GM12878 (cell line): ENCODE measurements around the gene TTC39B. TPM values are rescaled to one million over a fixed set of nuclear protein-coding genes. Genes with fewer than 3 reads are reported as not detected.

Experiments used
- ATAC-seq: fragments of 200-7000 bp; cut with Tn5 transposase; 3 replicates; pipeline ENCODE4 v1.9.1; 2020; ENCODE audit warnings: mild to moderate bottlenecking, moderate library complexity
- BruUV-seq: library from RNA; stranded (reverse); fragments of 400-500 nt; replicated peaks from 2 replicates; lab custom pipeline; 2021; lab: Mats Ljungman, UMichigan
- CTCF ChIA-PET: fragments of 300-600 bp; sonication (Branson Sonifier 250); formaldehyde crosslinking; extraction: SDS; loops from one replicate; lab custom pipeline; 2021; ENCODE audit warnings: inconsistent platforms; lab: Yijun Ruan, JAX
- POLR2A ChIA-PET: fragments of 350-600 bp; formaldehyde crosslinking; extraction: SDS; loops from one replicate; lab custom pipeline; 2021; ENCODE audit warnings: inconsistent platforms; lab: Charles Lee
- RAD21 ChIA-PET: fragments of 300-600 bp; sonication (Branson Sonifier 250); formaldehyde crosslinking; loops from one replicate; lab custom pipeline; 2023; ENCODE audit warnings: antibody characterized with exemption; ENCODE audit not compliant: unreplicated experiment; lab: Charles Lee
- SMC1A ChIA-PET: fragments of 300-600 bp; sonication (Branson Sonifier 250); formaldehyde crosslinking; loops from one replicate; lab custom pipeline; 2023; ENCODE audit not compliant: unreplicated experiment, uncharacterized antibody; lab: Charles Lee
- DNase-seq: peaks from one replicate; pipeline ENCODE4 v3.0.0-alpha.2; 2011; ENCODE audit warnings: low read depth, low spot score
- FAIRE-seq: peaks from 3 replicates; lab custom pipeline; 2011; peaks lifted over from hg19 to GRCh38; lab: Jason Lieb, UNC
- H2AFZ ChIP-seq: 2 replicates; pipeline ENCODE4 v1.6.0; 2011; ENCODE audit warnings: low read depth, low read length, control low read depth; ENCODE audit not compliant: control insufficient read depth
- H3K27ac ChIP-seq: 2 replicates; pipeline ENCODE4 v1.5.1; 2011; ENCODE audit warnings: control low read depth; ENCODE audit not compliant: control insufficient read depth, insufficient read depth
- H3K27me3 ChIP-seq, 2 experiments: replicated peaks in 1 of 2; 2 replicates each; pipeline versions ENCODE4 v1.6.0 to v1.6.1; 2011; ENCODE audit warnings: low read length in 1 of 2; ENCODE audit not compliant: control insufficient read depth in 2 of 2, insufficient read depth in 2 of 2
- H3K36me3 ChIP-seq, 2 experiments: 2 replicates each; pipeline ENCODE4 v1.5.1; 2011; ENCODE audit warnings: low read length in 1 of 2; ENCODE audit not compliant: control insufficient read depth in 2 of 2, insufficient read depth in 2 of 2
- H3K4me1 ChIP-seq: 2 replicates; pipeline ENCODE4 v1.6.1; 2011; ENCODE audit warnings: mild to moderate bottlenecking, low read length, moderate library complexity, mixed read lengths; ENCODE audit not compliant: control insufficient read depth, insufficient read depth
- H3K4me2 ChIP-seq: 2 replicates; pipeline ENCODE4 v1.6.0; 2011; ENCODE audit warnings: control low read depth; ENCODE audit not compliant: control insufficient read depth, insufficient read depth
- H3K4me3 ChIP-seq: fragments of 200-600 bp; sonication (generic); 2 replicates; pipeline ENCODE4 v1.5.1; 2016
- H3K79me2 ChIP-seq: 2 replicates; pipeline ENCODE4 v1.6.0; 2011; ENCODE audit warnings: low read length; ENCODE audit not compliant: control insufficient read depth, insufficient read depth
- H3K9ac ChIP-seq: 2 replicates; pipeline ENCODE4 v1.8.0; 2011; ENCODE audit warnings: low read length, control low read depth, mixed read lengths; ENCODE audit not compliant: control insufficient read depth, insufficient read depth
- H3K9me3 ChIP-seq: replicated peaks from 3 replicates; pipeline ENCODE4 v1.5.1; 2011; ENCODE audit warnings: mild to moderate bottlenecking, low read length; ENCODE audit not compliant: control insufficient read depth, insufficient read depth
- H4K20me1 ChIP-seq: 2 replicates; pipeline ENCODE4 v1.6.0; 2011; ENCODE audit not compliant: control insufficient read depth, insufficient read depth
- CEBPZ ChIP-seq: fragments of 150-350 bp; IDR thresholded peaks from 2 replicates; pipeline ENCODE4 v1.6.1; 2016; ENCODE audit warnings: low read depth, low read length
- CHD4 ChIP-seq: fragments of 200-600 bp; sonication (generic); IDR thresholded peaks from 2 replicates; pipeline ENCODE4 v1.6.1; 2016; ENCODE audit warnings: mild to moderate bottlenecking
- CREM ChIP-seq: IDR thresholded peaks from 2 replicates; pipeline ENCODE4 v1.6.1; 2014; ENCODE audit warnings: antibody characterized with exemption, low read depth
- CTCF ChIP-seq, 3 experiments: IDR thresholded peaks in 2 of 3; conservative IDR thresholded peaks in 1 of 3; 2 replicates each; pipeline ENCODE4 v1.5.1; 2011; ENCODE audit warnings: low read depth in 3 of 3, low read length in 3 of 3, mild to moderate bottlenecking in 3 of 3, control low read depth in 2 of 3, moderate library complexity in 2 of 3, inconsistent platforms in 1 of 3, mixed read lengths in 1 of 3; ENCODE audit not compliant: control insufficient read depth in 2 of 3, insufficient read depth in 1 of 3; ENCODE audit errors: extremely low read depth in 1 of 3
- EGR1 ChIP-seq, 2 experiments: IDR thresholded peaks; 1 replicate in 1 of 2; 2 replicates in 1 of 2; pipeline ENCODE4 v1.6.1; 2011 to 2012; ENCODE audit warnings: low read depth in 2 of 2, low read length in 2 of 2, borderline replicate concordance in 1 of 2, mild to moderate bottlenecking in 1 of 2, moderate library complexity in 1 of 2
- EP300 ChIP-seq, 2 experiments: fragments of 150-350 bp in 1 of 2; IDR thresholded peaks; 2 replicates each; pipeline ENCODE4 v1.6.1; 2011 to 2012; ENCODE audit warnings: low read depth in 2 of 2, low read length in 2 of 2, borderline replicate concordance in 1 of 2, improper control_type of control experiment in 1 of 2, inconsistent platforms in 1 of 2; ENCODE audit not compliant: control insufficient read depth in 1 of 2
- PAX5 ChIP-seq: IDR thresholded peaks from 2 replicates; pipeline ENCODE4 v1.6.1; 2011; ENCODE audit warnings: low read depth, low read length, borderline replicate concordance
- PAX8 ChIP-seq: fragments of 450-650 bp; IDR thresholded peaks from 2 replicates; pipeline ENCODE4 v1.6.1; 2017; ENCODE audit warnings: mild to moderate bottlenecking, moderate library complexity
- RAD21 ChIP-seq: IDR thresholded peaks from 2 replicates; pipeline ENCODE4 v1.6.1; 2011; ENCODE audit warnings: mild to moderate bottlenecking, low read depth, low read length, moderate library complexity; ENCODE audit not compliant: insufficient read depth
- SIX5 ChIP-seq: IDR thresholded peaks from 2 replicates; pipeline ENCODE4 v1.6.1; 2011; ENCODE audit warnings: mild to moderate bottlenecking, low read depth, low read length, moderate library complexity; ENCODE audit not compliant: severe bottlenecking
- TARDBP ChIP-seq: IDR thresholded peaks from 2 replicates; pipeline ENCODE4 v1.6.1; 2016; ENCODE audit warnings: borderline replicate concordance
- TCF12 ChIP-seq: IDR thresholded peaks from 2 replicates; pipeline ENCODE4 v1.6.1; 2011; ENCODE audit warnings: low read depth, mild to moderate bottlenecking, low read length
- ZBTB4 ChIP-seq: fragments of 450-650 bp; formaldehyde crosslinking; IDR thresholded peaks from 2 replicates; pipeline ENCODE4 v1.4.0; 2022; ENCODE audit warnings: mild to moderate bottlenecking, moderate library complexity
- whole genome bisulfite sequencing: methylation state at CpG from one replicate; pipeline ENCODE4 v1.1.6; 2016; ENCODE audit warnings: low lambda C conversion rate; ENCODE audit not compliant: insufficient replicate concordance, insufficient coverage; ENCODE audit errors: missing lambda C conversion rate; 5-methylcytosine and 5-hydroxymethylcytosine counted together
- in situ Hi-C: fragments of 300-500 bp; cut with MboI; formaldehyde crosslinking; loops from 9 replicates; pipeline ENCODE4 v1.14.3; 2018; ENCODE audit warnings: mixed read lengths
- intact Hi-C: fragments of 100-400 bp; cut with micrococcal nuclease; formaldehyde crosslinking; loops from one replicate; pipeline ENCODE4 v1.14.2; 2022; ENCODE audit not compliant: unreplicated experiment
- polyA plus RNA-seq, 11 experiments: library from polyadenylated mRNA; depleted of rRNA in 4 of 11; unstranded in 6 of 11; stranded (reverse) in 5 of 11; fragments of >200 nt; fragmentation: Nextera tagmentation in 4 of 11; fragmentation: Illumina TruSeq in 1 of 11; extraction: Ambion mirVana in 4 of 11; extraction: Trizol in 1 of 11; gene quantifications; 1 replicate in 1 of 11; 2 replicates in 10 of 11; pipeline versions ENCODE4 v1.2.1 to v1.2.3, GENCODE V29; 2011 to 2016; ENCODE audit warnings: inconsistent platforms in 2 of 11, missing spikeins in 2 of 11, low read depth in 1 of 11
- total RNA-seq, 4 experiments: library from RNA; depleted of rRNA in 3 of 4; stranded (reverse); fragments of >200 nt in 3 of 4; fragmentation: Illumina TruSeq in 1 of 4; extraction: Trizol in 1 of 4; gene quantifications; 2 replicates each; pipeline versions ENCODE4 v1.2.1 to v1.2.3, GENCODE V29; 2013 to 2021

Gene TTC39B
- total and polyA plus RNA-seq, 10 of the 15 experiments (the other 5 are each of a cell fraction or from before 2014, with no cell fraction given): 0.68 to 2.5 (median 1.5) TPM

- no TSS peak for BruUV-seq
- FAIRE-seq (no peak), ATAC-seq (no peak), DNase-seq (no peak)
- WGBS: 33% methylated on average over 4 of the region's 4 CpGs
- H4K20me1 ChIP-seq: no peaks in the 10 kb centered on the region
- H3K4me3 ChIP-seq: no peak overlapping the region
- TF ChIP-seq PAX5 (no peak), CTCF (IDR thresholded peaks at IDR 0.05 in 2 of 3, conservative IDR thresholded peaks at IDR 0.05 in 1 of 3; ENCODE audit: control insufficient read depth in 2 of 3, extremely low read depth in 1 of 3, insufficient read depth in 1 of 3, low read depth in 3 of 3, low read length in 3 of 3) (no peak), EGR1 (IDR thresholded peaks at IDR 0.05; ENCODE audit: borderline replicate concordance in 1 of 2, low read depth in 2 of 2, low read length in 2 of 2) (no peak), CREM (no peak), TCF12 (no peak), RAD21 (no peak), ZBTB4 (CRISPR knock-in tag) (no peak), SIX5 (no peak), TARDBP (no peak), CEBPZ (no peak), PAX8 (no peak), CHD4 (no peak), EP300 (IDR thresholded peaks at IDR 0.05; ENCODE audit: borderline replicate concordance in 1 of 2, control insufficient read depth in 1 of 2, low read depth in 2 of 2, low read length in 2 of 2) (no peak)
- no peaks in the 10 kb centered on the region for H3K4me1 ChIP-seq
- H3K9ac ChIP-seq: no peak overlapping the region
- H3K27me3 ChIP-seq: no peaks in the 10 kb centered on the region
- no peak overlapping the region for H3K4me2 ChIP-seq
- no peaks in the 10 kb centered on the region for H3K9me3 ChIP-seq
- CTCF ChIA-PET: interaction anchor here (0.9 kb wide), 2 partner anchors 8 to 47 kb away, joined by 3 read pairs; no protein-coding TSS in a partner anchor
- no peak overlapping the region for H3K27ac ChIP-seq
- SMC1A ChIA-PET: interaction anchor here (1.0 to 2.3 kb wide), 3 partner anchors 8 to 84 kb away, joined by 3 to 8 read pairs (median 6); no protein-coding TSS in a partner anchor
- in situ Hi-C loops: no loop called here
- H2AFZ ChIP-seq: no peak overlapping the region
- no peaks in the 10 kb centered on the region for H3K36me3 ChIP-seq
- intact Hi-C loops: no loop called here
- POLR2A ChIA-PET: interaction anchor here (0.6 kb wide), 1 partner anchor 12 kb away, joined by 3 read pairs; no protein-coding TSS in a partner anchor
- RAD21 ChIA-PET: no interaction called here
- no peaks in the 10 kb centered on the region for H3K79me2 ChIP-seq
These were observed 20.7 kb downstream of the TTC39B start for GRCh38 chr9:15286161-15286821.
